ENCODE measurements around the gene ADCY3.

Gene ADCY3

DNA sequence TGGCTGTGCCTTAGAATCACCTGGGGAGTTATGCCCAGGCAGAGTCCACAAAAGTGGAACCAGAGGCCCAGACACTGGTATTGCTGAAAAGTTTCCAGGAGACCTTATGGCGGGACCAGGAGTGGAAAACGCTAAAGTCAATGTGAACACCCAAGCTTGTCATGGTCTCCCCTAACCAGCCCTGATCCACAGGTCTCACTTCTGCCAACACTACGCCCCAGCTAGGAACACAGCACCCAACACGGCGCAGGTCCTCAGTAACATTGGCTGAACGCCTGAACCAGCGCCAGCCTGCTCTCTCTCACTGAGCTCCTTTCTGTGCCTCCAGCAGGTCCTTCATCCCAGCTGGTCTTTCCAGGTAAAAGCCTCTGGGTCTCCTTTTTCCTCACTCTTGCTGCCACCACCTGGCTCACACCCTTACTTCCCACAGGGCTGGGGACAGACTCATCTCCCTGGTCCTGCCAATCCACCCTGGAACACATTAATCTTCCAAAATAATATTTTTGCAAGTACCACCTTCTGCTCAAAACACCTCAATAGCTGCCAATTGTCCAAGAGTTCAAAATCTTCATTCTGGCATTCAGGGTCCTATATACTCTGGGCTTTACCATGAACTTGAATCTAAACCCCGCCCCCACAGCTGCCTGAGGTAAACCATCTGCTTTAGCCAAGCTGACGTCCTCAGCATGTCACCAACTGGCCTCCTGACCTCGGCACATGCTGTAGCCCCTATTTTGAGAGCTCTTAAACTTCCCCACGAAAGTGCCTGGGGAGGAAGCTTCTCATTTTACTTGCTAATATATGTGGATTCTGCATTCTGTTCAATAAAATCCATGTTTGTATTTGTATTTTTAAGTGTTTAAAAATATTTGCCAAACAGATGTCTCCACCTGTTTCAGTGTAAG, 34.6 kb downstream of the ADCY3 start:
- peak overlapping the region; percentile 35; the same call in 1 of the 2 replicates for H3K4me3 ChIP-seq (ENCODE audit: low read length)
- no peak for TF ChIP-seq ZNF274 (IDR thresholded peaks at IDR 0.05; ENCODE audit: low read depth, low read length)

DNA sequence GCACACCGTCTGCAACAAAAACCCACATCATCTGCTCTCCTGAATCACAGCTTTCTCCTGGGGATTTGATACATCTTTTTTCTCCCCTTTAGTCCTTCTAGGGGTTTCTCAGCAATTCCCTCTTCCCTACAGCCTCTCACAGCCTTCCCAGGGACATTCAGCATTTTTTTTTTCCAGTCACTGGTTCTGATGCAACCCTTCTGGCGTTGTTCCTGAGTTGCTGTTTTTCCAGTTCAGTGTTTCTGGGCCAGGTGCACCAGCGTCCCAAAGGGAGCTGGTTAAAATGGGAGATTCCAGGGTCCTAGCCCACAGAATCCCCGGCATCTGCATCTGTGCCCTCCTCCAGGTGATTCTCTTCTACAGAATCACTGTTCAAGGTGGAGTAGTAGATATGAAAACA, 36.1 kb downstream of the ADCY3 start:
- no peak for TF ChIP-seq ZNF274 (IDR thresholded peaks at IDR 0.05; ENCODE audit: low read depth, low read length)
- H3K4me3 ChIP-seq (ENCODE audit: low read length) = no peak overlapping the region; the same call in 1 of the 2 replicates

DNA sequence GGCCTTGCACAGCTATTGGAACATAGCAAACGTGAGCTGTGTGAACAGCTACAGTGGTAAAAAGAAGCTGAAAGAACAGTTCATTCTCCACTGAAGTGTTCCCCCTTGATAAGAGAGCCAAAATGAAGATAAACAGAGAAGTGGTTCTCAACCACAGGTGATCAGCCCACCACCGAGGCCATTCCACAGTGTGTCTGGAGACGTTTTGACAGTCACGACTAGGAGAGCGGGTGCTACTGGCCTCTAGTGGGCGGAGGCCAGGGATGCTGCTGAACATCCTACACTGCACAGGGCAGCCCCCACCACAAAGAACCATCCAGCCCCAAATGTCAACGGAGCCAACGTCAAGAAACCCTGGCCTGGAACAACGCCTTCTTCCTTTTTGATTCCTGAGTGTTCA, 38.4 kb downstream of the ADCY3 start:
- TF ChIP-seq ZNF274 (IDR thresholded peaks at IDR 0.05; ENCODE audit: low read depth, low read length) = no peak
- no peak overlapping the region for H3K4me3 ChIP-seq (ENCODE audit: low read length)

DNA sequence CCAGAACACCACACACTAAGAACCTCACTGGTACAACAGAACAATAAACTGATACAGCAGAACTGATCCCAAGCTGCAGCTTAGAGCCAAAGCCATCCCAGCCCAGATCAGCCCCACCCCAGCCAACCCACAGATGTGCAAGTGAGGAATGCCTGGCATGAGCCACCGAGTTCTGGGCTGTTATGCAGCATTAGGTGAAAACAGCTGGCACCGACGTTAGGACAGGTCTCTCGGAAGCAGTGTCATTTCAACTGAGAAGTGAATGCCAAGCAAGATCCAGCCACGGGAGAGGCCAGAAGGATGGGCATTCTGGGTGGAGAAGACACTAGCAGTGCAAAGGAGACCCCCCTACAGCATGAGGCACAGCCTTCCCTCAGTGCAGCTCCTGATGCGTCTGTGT, 38.9 kb downstream of the ADCY3 start:
- no peak for TF ChIP-seq ZNF274 (IDR thresholded peaks at IDR 0.05; ENCODE audit: low read depth, low read length)
- H3K4me3 ChIP-seq (ENCODE audit: low read length) = no peak overlapping the region

DNA sequence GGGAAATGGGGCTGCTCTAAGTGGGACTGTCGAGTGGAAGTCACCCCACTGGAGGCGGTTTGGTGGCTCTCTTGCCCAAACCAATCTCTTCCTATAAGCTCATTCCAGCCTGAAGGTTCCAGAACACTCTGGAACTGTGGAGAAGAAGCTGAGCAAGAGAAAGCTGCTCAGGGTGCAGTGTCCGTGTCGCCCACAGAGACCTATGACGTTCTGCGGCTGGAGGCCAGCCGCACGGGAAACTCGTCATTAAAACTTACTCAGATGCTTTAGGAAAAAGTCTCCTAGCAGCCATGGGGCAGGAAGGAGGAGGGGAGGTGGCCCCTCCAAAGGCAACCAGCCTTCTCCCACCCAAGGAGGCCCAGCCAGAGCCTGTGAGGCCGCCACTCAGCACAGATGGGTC, 41.7 kb downstream of the ADCY3 start:
- TF ChIP-seq ZNF274 (IDR thresholded peaks at IDR 0.05; ENCODE audit: low read depth, low read length) = no peak

DNA sequence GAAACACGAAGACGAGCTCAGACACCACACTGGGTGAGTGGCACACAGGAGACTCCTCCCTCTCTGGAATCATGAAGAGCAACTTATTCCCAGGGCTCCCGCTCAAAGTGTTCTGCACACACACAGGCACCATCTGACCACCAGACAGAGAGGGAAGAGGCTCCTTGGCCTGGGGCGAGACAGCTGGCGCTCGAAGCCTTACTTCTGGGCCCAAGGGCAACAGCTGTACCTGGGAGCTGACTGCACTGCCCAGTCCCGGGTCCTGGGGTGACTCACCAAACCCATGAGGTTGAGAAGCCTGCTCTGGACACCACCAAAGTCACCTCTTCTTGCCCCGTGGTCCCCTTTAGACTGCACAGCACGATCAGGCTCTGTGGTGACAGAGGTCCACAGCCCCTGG, 42.4 kb downstream of the ADCY3 start:
- no peak overlapping the region for H3K4me3 ChIP-seq (ENCODE audit: low read length)
- no peak for TF ChIP-seq ZNF274 (IDR thresholded peaks at IDR 0.05; ENCODE audit: low read depth, low read length)

More for the DNA sequence above, 41.7 kb downstream of the ADCY3 start:
- no peak overlapping the region for H3K4me3 ChIP-seq (ENCODE audit: low read length)

DNA sequence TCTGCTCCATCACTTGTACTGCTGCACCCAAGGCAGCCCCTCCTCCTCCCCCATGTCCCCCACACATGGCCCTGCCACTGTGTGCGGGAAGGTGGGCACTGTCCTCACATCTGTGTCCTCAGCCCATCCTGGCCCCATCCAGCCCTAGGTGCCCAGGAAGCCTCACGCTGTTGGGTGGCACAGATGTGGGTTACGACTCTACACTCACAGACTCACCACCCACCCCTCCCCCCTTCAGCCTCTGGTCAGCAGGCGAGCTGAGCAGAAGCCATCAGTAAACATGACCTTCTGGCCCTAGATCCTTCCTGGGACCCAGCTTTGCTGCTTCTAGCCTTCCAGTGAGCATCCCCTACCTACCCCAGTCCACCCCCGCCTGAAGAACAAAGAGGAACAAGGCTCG, 43.0 kb downstream of the ADCY3 start:
- no peak overlapping the region for H3K4me3 ChIP-seq (ENCODE audit: low read length)
- TF ChIP-seq ZNF274 (IDR thresholded peaks at IDR 0.05; ENCODE audit: low read depth, low read length) = no peak

DNA sequence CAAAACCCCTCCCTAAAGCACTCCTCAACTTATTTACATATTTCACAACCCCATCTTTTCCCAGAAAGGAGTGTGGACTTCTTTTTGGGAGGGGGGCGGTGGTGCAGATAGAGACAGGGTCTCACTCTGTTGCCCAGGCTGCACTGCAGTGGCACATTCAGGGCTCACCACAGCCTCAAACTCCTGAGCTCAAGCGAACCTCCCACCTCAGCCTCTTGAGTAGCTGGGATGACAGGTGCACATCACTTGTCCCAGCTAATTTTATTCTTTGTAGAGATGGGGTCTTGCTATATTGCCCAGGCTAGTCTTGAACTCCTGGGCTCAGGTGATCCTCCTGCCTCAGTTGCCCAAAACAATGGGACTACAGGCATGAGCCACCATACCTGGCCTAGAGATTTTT, 44.1 kb downstream of the ADCY3 start:
- TF ChIP-seq ZNF274 (IDR thresholded peaks at IDR 0.05; ENCODE audit: low read depth, low read length) = no peak
- no peak overlapping the region for H3K4me3 ChIP-seq (ENCODE audit: low read length)

DNA sequence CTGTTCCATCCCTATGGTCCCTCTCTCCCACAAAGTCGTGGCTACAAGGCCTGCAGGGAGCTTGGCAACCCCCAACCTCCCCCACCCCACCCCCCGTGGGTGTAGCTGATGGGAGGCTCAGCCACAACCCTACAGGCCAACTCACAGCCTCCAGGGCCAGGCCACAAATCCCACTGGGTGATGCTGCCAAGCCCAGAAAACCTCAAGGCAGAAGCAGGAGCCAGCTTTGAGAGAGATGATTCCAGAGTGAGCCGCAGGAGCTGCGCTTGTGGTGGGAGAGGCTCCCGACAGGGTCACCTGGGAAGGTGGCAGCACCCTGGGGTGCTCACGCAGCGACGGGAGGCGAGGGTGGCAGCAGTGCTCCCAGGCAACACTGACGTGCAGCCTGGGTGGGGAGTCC, 44.8 kb downstream of the ADCY3 start:
- no peak overlapping the region for H3K4me3 ChIP-seq (ENCODE audit: low read length)
- no peak for TF ChIP-seq ZNF274 (IDR thresholded peaks at IDR 0.05; ENCODE audit: low read depth, low read length)

DNA sequence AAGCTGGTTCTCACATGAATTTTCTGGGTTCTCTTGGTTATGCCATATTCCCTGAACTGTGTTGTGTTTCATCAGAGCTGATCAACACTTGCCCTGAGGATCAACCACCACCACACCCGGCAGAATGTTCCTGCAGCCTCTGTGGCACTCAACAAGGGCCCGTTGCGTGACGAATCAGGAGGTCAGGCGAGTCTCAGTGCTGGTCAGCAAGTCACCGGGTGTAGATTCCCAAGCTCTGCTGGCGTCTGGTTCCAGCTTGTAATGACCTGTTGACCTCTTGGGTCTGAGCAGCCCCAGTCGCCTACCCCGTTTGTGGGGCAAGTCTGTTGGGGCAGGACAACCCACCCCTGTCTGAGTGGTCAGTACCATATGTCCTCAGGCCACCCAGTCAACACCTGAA, 46.0 kb downstream of the ADCY3 start:
- no peak overlapping the region for H3K4me3 ChIP-seq (ENCODE audit: low read length)
- no peak for TF ChIP-seq ZNF274 (IDR thresholded peaks at IDR 0.05; ENCODE audit: low read depth, low read length)

DNA sequence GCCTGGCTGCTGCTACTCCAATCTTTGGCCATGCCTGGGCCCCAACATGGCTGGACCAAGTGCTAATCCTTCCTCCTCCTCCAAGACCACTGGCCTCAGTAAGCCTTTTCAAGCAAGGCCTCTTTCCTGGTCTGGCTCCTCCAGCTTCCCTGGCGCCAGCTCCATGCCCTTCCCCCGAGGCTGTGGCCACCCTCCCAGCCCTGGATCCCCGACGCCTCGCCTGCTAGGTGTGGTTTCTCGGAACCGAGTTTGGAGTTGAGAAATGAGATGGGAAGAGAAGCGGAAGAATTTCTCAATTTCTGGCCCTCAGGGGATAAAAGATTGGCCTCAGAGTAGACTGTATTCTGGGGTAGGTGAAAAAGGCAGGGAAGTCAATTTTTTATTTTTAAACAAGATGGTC, 46.4 kb downstream of the ADCY3 start:
- no peak overlapping the region for H3K4me3 ChIP-seq (ENCODE audit: low read length)
- no peak for TF ChIP-seq ZNF274 (IDR thresholded peaks at IDR 0.05; ENCODE audit: low read depth, low read length)

DNA sequence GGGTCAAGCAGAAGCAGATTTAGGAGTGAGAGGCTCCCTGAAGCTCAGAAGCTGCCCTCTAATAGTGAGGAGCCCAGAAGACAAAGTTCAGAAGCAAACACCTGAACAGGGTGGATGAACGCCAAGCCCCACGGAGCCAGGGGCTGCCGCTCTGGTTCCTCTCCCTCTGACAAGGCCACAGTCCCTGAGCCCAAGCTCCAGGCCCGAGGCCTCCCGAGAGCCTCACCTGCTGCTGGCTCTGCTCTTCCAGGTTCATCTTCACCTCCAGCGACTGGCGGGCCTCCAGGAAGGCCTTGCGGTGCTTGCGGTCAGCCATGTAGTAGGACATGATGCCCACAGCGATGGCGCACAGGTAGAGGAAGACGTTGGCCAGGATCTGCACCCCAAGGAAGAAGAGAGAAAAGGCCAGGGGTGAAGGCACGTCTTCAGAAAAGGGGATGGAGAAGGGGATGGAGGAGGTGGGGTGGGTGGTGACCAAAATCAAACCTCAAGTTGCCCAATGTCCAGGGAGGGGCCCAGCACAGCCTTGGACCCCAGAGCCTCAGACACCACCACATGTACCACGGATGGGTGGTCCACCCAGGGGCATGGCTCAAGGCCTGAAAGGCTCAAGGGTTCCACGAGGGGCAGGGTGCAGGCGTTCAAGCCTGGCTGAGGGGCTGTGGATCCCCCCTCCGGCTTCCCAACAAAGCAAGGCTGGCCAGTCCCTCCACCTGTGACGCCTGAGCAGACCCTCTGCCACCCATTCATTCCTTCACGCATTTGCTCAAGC, 47.5 kb downstream of the ADCY3 start:
- no peak for TF ChIP-seq ZNF274 (IDR thresholded peaks at IDR 0.05; ENCODE audit: low read depth, low read length)
- no peak overlapping the region for H3K4me3 ChIP-seq (ENCODE audit: low read length)

DNA sequence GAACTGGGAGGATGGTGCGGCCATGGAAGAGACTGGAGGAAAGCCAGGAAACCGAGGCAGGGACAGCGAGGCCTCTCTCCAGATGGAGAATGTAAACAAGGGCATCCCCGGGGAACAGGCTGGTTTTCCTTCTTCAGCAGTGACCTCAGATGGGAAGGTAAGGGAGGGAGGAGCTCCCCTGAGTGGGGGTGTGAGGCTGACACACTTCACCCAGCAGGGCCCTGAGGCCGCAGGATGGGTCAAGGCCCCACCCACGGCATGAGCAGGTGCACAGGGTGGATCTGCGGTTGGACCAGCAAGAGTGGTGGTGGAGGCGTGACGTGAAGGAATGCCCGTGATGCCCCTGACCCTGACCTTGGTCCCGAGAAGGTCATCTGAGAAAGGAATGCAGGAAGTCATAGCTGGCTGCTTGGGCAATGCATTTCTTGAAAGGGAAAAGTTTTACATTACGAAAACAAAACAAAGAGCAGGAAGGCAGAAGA, 48.1 kb downstream of the ADCY3 start:
- no peak overlapping the region for H3K4me3 ChIP-seq (ENCODE audit: low read length)
- no peak for TF ChIP-seq ZNF274 (IDR thresholded peaks at IDR 0.05; ENCODE audit: low read depth, low read length)

DNA sequence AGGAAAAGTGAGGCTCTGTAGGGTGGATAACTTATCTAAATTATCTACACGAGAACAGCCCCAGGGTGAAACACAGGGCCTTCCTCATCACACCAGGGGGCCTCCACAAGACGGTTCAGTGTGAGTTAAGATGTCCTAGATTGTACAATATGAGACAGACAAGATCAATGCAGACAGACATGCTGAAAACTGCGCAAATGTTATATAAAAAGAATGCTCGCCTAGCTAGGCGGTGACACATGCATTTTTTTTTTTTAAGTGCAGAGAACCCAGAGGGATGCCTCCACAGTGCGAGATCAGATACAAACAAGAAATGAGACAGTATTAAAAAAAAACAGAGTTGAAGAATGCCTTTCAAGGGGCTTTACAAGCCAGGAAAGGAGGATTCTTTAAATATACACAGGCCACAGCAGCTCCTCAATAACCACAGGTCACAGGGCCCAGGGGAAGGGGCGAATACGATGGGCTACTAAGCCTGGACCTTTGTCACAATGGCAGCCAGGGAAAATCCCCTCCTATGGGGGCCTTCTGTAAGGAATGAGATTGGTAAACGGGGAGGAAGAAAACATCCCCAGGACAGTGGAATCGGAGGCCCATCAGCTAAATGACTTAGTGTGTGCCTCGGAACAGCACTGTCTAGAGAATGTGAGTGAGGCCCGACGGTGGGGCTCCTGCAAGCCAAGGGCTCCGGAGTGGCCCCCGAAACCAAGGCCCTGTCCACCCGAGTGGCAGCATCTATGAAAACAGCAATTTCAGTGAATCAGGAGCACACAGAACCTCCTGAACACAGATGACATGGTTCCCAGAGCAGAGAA, 48.9 kb downstream of the ADCY3 start:
- TF ChIP-seq ZNF274 (IDR thresholded peaks at IDR 0.05; ENCODE audit: low read depth, low read length) = no peak
- no peak overlapping the region for H3K4me3 ChIP-seq (ENCODE audit: low read length)
